ENCODE data around the gene GRM4.

Gene GRM4

GRCh38 chr6:34157236-34157830 lies 11.4 kb upstream of the GRM4 start:
- no peak for DNase-seq

- DNase-seq: no peak
Measured at GRCh38 chr6:34155471-34156300, 9.8 kb upstream of the GRM4 start.

- DNase-seq: no peak
Measured at GRCh38 chr6:34154668-34155447, 9.0 kb upstream of the GRM4 start.

GRCh38 chr6:34152806-34153520 lies 7.1 kb upstream of the GRM4 start:
- DNase-seq: no peak

GRCh38 chr6:34152042-34152524 lies 6.2 kb upstream of the GRM4 start:
- no peak for DNase-seq

GRCh38 chr6:34151321-34152041 lies 5.6 kb upstream of the GRM4 start:
- no peak for DNase-seq

GRCh38 chr6:34150766-34151165 lies 4.9 kb upstream of the GRM4 start:
- DNase-seq: no peak

- no peak for DNase-seq
Measured at GRCh38 chr6:34149831-34150400, 4.0 kb upstream of the GRM4 start.

- no peak for DNase-seq
Measured at GRCh38 chr6:34149452-34149810, 3.5 kb upstream of the GRM4 start.

GRCh38 chr6:34148631-34149451 lies 3.0 kb upstream of the GRM4 start:
- DNase-seq: no peak

- DNase-seq: peak; percentile 69
Measured at GRCh38 chr6:34147906-34148630, 2.2 kb upstream of the GRM4 start.

GRCh38 chr6:34146801-34147592 lies 1.1 kb upstream of the GRM4 start:
- DNase-seq: peak; percentile 22

- no peak for DNase-seq
Measured at GRCh38 chr6:34145161-34146020, 496 bp downstream of the GRM4 start.

GRCh38 chr6:34144581-34145160 lies 1.2 kb downstream of the GRM4 start:
- no peak for DNase-seq

GRCh38 chr6:34143884-34144580 lies 1.9 kb downstream of the GRM4 start:
- DNase-seq: peak; percentile 24

- no peak for DNase-seq
Measured at GRCh38 chr6:34143196-34143883, 2.5 kb downstream of the GRM4 start.

All from DMS 273 treated with DMSO at 0.1 percent for 48 hours (cell line).